ENCODE data around the gene MYLK.

- no peak for TF ChIP-seq EZH2 (IDR thresholded peaks at IDR 0.05; ENCODE audit: borderline replicate concordance, insufficient read depth, low read depth, low read length, poor library complexity, severe bottlenecking)
- no peak for TF ChIP-seq CTCF (IDR thresholded peaks at IDR 0.05)
Observed at GRCh38 chr3:123843668-123844067, 40.5 kb downstream of the MYLK start.

Measured in B cell (primary cell).